Body of pancreas (tissue), 4 donors: Measurements from ENCODE around the gene GLYATL2.

Experiments used
- CTCF ChIP-seq, 7 experiments: fragments of 450-650 bp in 4 of 7; fragments of 200-600 bp in 3 of 7; sonication (generic) in 3 of 7; IDR thresholded peaks; one replicate each; pipeline ENCODE4 v1.5.1; 2016 to 2019; ENCODE audit warnings: antibody characterized with exemption in 7 of 7
- POLR2A ChIP-seq, 3 donors: fragments of 450-650 bp; IDR thresholded peaks; one replicate each; pipeline ENCODE4 v1.6.1; 2016; ENCODE audit warnings: antibody characterized with exemption in 3 of 3, mild to moderate bottlenecking in 2 of 3

GRCh38 chr11:58863697-58864096, 19.2 kb upstream of the GLYATL2 start:
- TF ChIP-seq CTCF (IDR thresholded peaks at IDR 0.05), result no peak
- TF ChIP-seq POLR2A (IDR thresholded peaks at IDR 0.05), result no peak
